Gastrocnemius medialis (tissue), 4 donors: ENCODE measurements around the gene BMP10. TPM values are rescaled to one million over a fixed set of nuclear protein-coding genes. Genes with fewer than 3 reads are reported as not detected.
A peak's percentile ranks its signal among the peaks of the same experiment; 100 is the strongest.

ENCODE experiments used
- ATAC-seq, 2 donors: fragments of 150-250 bp; one replicate each; pipeline ENCODE4 v1.9.1; 2016
- DNase-seq, 2 donors: peaks; one replicate each; pipeline ENCODE4 v3.0.0-alpha.2; 2019
- H3K27ac ChIP-seq, 4 donors: fragments of 200-600 bp; sonication (generic); 1 replicate in 1 of 4; 2 replicates in 3 of 4; pipeline ENCODE4 v1.5.1; 2016 to 2018; ENCODE audit warnings: mild to moderate bottlenecking in 2 of 4, moderate library complexity in 1 of 4
- H3K27me3 ChIP-seq, 3 donors: fragments of 200-600 bp; sonication (generic) in 2 of 3; 1 replicate in 1 of 3; 2 replicates in 2 of 3; pipeline versions ENCODE4 v1.5.1 to v1.6.0; 2016 to 2019; ENCODE audit warnings: mild to moderate bottlenecking in 1 of 3, moderate library complexity in 1 of 3
- H3K36me3 ChIP-seq, 2 donors: fragments of 200-600 bp; sonication (generic) in 1 of 2; one replicate each; pipeline ENCODE4 v1.5.1; 2017 to 2018
- H3K4me1 ChIP-seq, 2 donors: fragments of 200-600 bp; sonication (generic) in 1 of 2; one replicate each; pipeline ENCODE4 v1.5.1; 2016 to 2017; ENCODE audit warnings: mild to moderate bottlenecking in 2 of 2
- H3K4me3 ChIP-seq, 4 donors: fragments of 200-600 bp; sonication (generic) in 3 of 4; 1 replicate in 1 of 4; 2 replicates in 3 of 4; pipeline ENCODE4 v1.5.1; 2016 to 2019; ENCODE audit warnings: mild to moderate bottlenecking in 2 of 4
- H3K9me3 ChIP-seq, 3 donors: fragments of 200-600 bp; sonication (generic) in 2 of 3; 1 replicate in 1 of 3; 2 replicates in 2 of 3; pipeline ENCODE4 v1.5.1; 2016 to 2019
- POLR2A ChIP-seq, 2 donors: fragments of 450-650 bp; IDR thresholded peaks; one replicate each; pipeline ENCODE4 v1.6.1; 2017; ENCODE audit warnings: antibody characterized with exemption in 2 of 2, mild to moderate bottlenecking in 2 of 2, moderate library complexity in 2 of 2
- in situ Hi-C, 4 donors: fragments of 200-750 bp; cut with MboI; loops; one replicate each; pipeline versions ENCODE4 v1.15.0 to v1.8.0; 2017; ENCODE audit warnings: low sequenced_read_pairs in 4 of 4
- intact Hi-C: fragments of 100-400 bp; cut with DNase I; formaldehyde crosslinking; loops from one replicate; pipeline ENCODE4 v1.15.1; 2023; ENCODE audit warnings: low total_unique reads
- total RNA-seq, 4 donors: library from RNA; depleted of rRNA; stranded (reverse); fragments of >200 nt; gene quantifications; one replicate each; pipeline versions ENCODE4 v1.1.0 to v1.2.3, GENCODE V29; 2016
- TF ChIP-seq, protein P1 (sequence below), 5 experiments: fragments of 450-650 bp in 3 of 5; fragments of 200-600 bp in 2 of 5; sonication (generic) in 2 of 5; IDR thresholded peaks in 4 of 5; conservative IDR thresholded peaks in 1 of 5; 1 replicate in 4 of 5; 2 replicates in 1 of 5; pipeline ENCODE4 v1.5.1; 2016 to 2019; ENCODE audit warnings: antibody characterized with exemption in 5 of 5, mild to moderate bottlenecking in 3 of 5, moderate library complexity in 3 of 5

BMP10 gene
- total RNA-seq, 4 donors from 2014 or later = not detected

DNA sequence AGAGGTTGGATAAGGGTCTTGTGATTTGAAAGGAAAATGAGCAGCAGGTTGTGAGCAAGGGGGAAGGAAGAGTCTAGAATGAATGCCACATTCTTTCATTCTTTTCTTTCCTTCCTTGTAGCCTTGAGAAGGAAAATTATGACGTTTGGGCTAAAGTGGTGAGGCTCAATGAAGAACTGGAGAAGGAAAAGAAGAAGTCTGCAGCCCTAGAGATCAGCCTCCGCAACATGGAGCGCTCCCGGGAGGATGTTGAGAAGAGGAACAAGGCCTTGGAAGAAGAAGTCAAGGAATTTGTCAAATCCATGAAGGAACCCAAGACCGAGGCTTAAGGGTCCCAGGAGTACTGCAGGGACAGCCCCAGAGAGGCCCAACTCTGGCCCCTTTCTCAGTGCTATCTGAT lies 45.3 kb downstream of the BMP10 start:
- ATAC-seq (no peak), DNase-seq (no peak)
- TF ChIP-seq, protein P1, sequence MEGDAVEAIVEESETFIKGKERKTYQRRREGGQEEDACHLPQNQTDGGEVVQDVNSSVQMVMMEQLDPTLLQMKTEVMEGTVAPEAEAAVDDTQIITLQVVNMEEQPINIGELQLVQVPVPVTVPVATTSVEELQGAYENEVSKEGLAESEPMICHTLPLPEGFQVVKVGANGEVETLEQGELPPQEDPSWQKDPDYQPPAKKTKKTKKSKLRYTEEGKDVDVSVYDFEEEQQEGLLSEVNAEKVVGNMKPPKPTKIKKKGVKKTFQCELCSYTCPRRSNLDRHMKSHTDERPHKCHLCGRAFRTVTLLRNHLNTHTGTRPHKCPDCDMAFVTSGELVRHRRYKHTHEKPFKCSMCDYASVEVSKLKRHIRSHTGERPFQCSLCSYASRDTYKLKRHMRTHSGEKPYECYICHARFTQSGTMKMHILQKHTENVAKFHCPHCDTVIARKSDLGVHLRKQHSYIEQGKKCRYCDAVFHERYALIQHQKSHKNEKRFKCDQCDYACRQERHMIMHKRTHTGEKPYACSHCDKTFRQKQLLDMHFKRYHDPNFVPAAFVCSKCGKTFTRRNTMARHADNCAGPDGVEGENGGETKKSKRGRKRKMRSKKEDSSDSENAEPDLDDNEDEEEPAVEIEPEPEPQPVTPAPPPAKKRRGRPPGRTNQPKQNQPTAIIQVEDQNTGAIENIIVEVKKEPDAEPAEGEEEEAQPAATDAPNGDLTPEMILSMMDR (IDR thresholded peaks at IDR 0.05 in 4 of 5, conservative IDR thresholded peaks at IDR 0.05 in 1 of 5) = no peak
- no peak for TF ChIP-seq POLR2A (IDR thresholded peaks at IDR 0.05)
- Histone ChIP-seq H3K27ac (no peak overlapping the region), H3K9me3 (no peaks in the 10 kb centered on the region), H3K4me3 (no peak overlapping the region), H3K27me3 (no peaks in the 10 kb centered on the region), H3K36me3 (no peaks in the 10 kb centered on the region), H3K4me1 (peaks cover 16 to 19% of the 10 kb centered on the region in 2 donors)
- intact Hi-C loops = no loop called here
- in situ Hi-C loops = no loop called here

DNA sequence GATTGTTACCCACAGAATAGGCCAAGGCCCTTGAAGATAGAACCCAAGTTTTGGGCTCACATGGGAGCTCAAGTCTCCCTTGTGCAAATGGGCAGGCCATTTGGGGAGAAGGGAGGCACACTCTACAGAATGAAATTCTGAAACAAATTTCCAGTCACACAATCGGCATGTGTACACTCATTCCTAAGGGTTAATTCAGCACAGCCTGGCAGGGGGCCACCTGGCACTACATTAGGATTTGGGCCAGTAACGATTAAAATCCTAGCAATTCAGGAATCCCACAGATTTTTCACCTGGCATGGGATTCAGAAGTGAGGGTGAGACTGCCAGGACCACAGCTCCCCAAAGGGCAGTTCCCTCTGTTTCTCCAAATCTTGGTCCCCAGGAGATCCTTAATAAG lies 46.4 kb downstream of the BMP10 start:
- Histone ChIP-seq H3K27me3 (no peaks in the 10 kb centered on the region), H3K36me3 (no peaks in the 10 kb centered on the region), H3K4me1 (peaks cover 16 to 18% of the 10 kb centered on the region in 2 donors), H3K4me3 (no peak overlapping the region), H3K9me3 (no peaks in the 10 kb centered on the region), H3K27ac (no peak overlapping the region)
- TF ChIP-seq POLR2A (IDR thresholded peaks at IDR 0.05) = no peak
- TF ChIP-seq, protein P1 (IDR thresholded peaks at IDR 0.05 in 4 of 5, conservative IDR thresholded peaks at IDR 0.05 in 1 of 5) = no peak
- ATAC-seq (no peak), DNase-seq (no peak)
- intact Hi-C loops (no loop called here), in situ Hi-C loops (no loop called here)

GRCh38 chr2:68822207-68822872 lies 48.9 kb downstream of the BMP10 start:
- in situ Hi-C loops (no loop called here), intact Hi-C loops (no loop called here)
- Histone ChIP-seq H3K36me3 (no peaks in the 10 kb centered on the region), H3K4me1 (no peaks in the 10 kb centered on the region), H3K27ac (peak overlapping the region in 1 of 4 donors; percentile 33), H3K4me3 (no peak overlapping the region), H3K27me3 (no peaks in the 10 kb centered on the region), H3K9me3 (no peaks in the 10 kb centered on the region)
- no peak for TF ChIP-seq POLR2A (IDR thresholded peaks at IDR 0.05)
- TF ChIP-seq, protein P1 (IDR thresholded peaks at IDR 0.05 in 4 of 5, conservative IDR thresholded peaks at IDR 0.05 in 1 of 5) = no peak
- DNase-seq (no peak), ATAC-seq (no peak)

DNA sequence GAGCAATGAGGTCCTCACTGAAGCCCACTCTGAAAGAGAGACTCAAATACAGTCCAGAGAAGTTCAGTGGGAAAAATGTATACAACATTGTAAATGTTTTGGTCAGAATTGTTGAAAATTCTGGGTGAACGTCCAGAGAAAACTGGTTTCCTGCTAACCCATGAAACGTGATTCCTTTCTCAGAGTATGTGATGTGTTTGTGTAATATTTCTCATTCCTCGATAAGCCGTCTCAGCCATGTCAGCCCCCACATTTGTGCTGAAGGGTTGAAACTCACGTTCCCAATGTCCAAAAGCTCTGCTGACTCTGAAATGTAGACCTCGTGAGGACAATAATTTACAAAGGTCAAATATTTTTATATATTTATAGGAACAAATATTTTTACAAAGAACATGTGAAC lies 51.6 kb downstream of the BMP10 start:
- Histone ChIP-seq H3K27me3 (no peaks in the 10 kb centered on the region), H3K9me3 (no peaks in the 10 kb centered on the region), H3K4me3 (no peak overlapping the region), H3K4me1 (no peaks in the 10 kb centered on the region), H3K27ac (no peak overlapping the region), H3K36me3 (no peaks in the 10 kb centered on the region)
- in situ Hi-C loops (no loop called here), intact Hi-C loops (no loop called here)
- DNase-seq (no peak), ATAC-seq (no peak)
- TF ChIP-seq, protein P1 (IDR thresholded peaks at IDR 0.05 in 4 of 5, conservative IDR thresholded peaks at IDR 0.05 in 1 of 5) = no peak
- no peak for TF ChIP-seq POLR2A (IDR thresholded peaks at IDR 0.05)

GRCh38 chr2:68817306-68817705 lies 53.9 kb downstream of the BMP10 start:
- no peak for ATAC-seq
- H3K36me3 ChIP-seq = no peaks in the 10 kb centered on the region
- no peaks in the 10 kb centered on the region for H3K9me3 ChIP-seq
- no peak overlapping the region for H3K4me3 ChIP-seq
- in situ Hi-C loops = no loop called here
- intact Hi-C loops = no loop called here
- no peaks in the 10 kb centered on the region for H3K27me3 ChIP-seq
- no peak for DNase-seq
- no peaks in the 10 kb centered on the region for H3K4me1 ChIP-seq
- no peak for TF ChIP-seq POLR2A (IDR thresholded peaks at IDR 0.05)
- no peak overlapping the region for H3K27ac ChIP-seq

Other genes starting within 250 kb of the BMP10 start
- gene PROKR1, start 227.8 kb downstream of the BMP10 start, total RNA-seq = under 1 TPM in 2 of 4 donors, not detected in 2; 0.09 to 0.10 TPM
- gene ARHGAP25, start 136.6 kb downstream of the BMP10 start, total RNA-seq = 1 to 10 TPM; 1.9 to 6.8 (median 3.0) TPM
- gene GKN2, start 81.5 kb upstream of the BMP10 start, total RNA-seq = not detected
- gene GKN1, start 103.2 kb upstream of the BMP10 start, total RNA-seq = not detected
- 10 to 100 TPM in 2 of 4 donors, 1 to 10 TPM in 2; 8.0 to 13.6 (median 9.7) TPM for gene ANTXR1, start 141.8 kb upstream of the BMP10 start, total RNA-seq